Smooth muscle cell (in vitro differentiated cells): ENCODE data around the gene MST1. TPM values are rescaled to one million over a fixed set of nuclear protein-coding genes. Genes with fewer than 3 reads are reported as not detected.

ENCODE experiments used
- DNase-seq: peaks from one replicate; lab custom pipeline; 2025; ENCODE audit not compliant: unreplicated experiment; lab: John Stamatoyannopoulos, UW
- H2AFZ ChIP-seq: fragments of 200-600 bp; sonication (generic); 2 replicates; pipeline ENCODE4 v1.6.0; 2016; ENCODE audit warnings: antibody characterized with exemption, low read depth, mild to moderate bottlenecking
- H3F3A ChIP-seq: fragments of 200-600 bp; sonication (generic); 2 replicates; pipeline ENCODE4 v1.6.0; 2017; ENCODE audit warnings: antibody characterized with exemption, low read depth
- H3K27ac ChIP-seq: fragments of 200-600 bp; sonication (generic); 2 replicates; pipeline ENCODE4 v1.5.1; 2016; ENCODE audit warnings: low read depth, mild to moderate bottlenecking
- H3K27me3 ChIP-seq: fragments of 200-600 bp; sonication (generic); 2 replicates; pipeline ENCODE4 v1.6.1; 2016; ENCODE audit warnings: low read depth, mild to moderate bottlenecking
- H3K36me3 ChIP-seq: fragments of 200-600 bp; sonication (generic); 2 replicates; pipeline ENCODE4 v1.5.1; 2016; ENCODE audit warnings: low read depth
- H3K4me1 ChIP-seq: fragments of 200-600 bp; sonication (generic); 2 replicates; pipeline ENCODE4 v1.5.1; 2016; ENCODE audit warnings: low read depth
- H3K4me2 ChIP-seq: fragments of 200-600 bp; sonication (generic); 2 replicates; pipeline ENCODE4 v1.6.0; 2016; ENCODE audit warnings: mild to moderate bottlenecking
- H3K4me3 ChIP-seq: fragments of 200-600 bp; sonication (generic); 2 replicates; pipeline ENCODE4 v1.5.1; 2016; ENCODE audit warnings: mild to moderate bottlenecking
- H3K79me2 ChIP-seq: fragments of 200-600 bp; sonication (generic); 2 replicates; pipeline ENCODE4 v1.6.0; 2016; ENCODE audit warnings: low read depth, mild to moderate bottlenecking
- H3K9ac ChIP-seq: fragments of 200-600 bp; sonication (generic); 2 replicates; pipeline ENCODE4 v1.6.0; 2016; ENCODE audit warnings: low read depth
- H3K9me3 ChIP-seq: fragments of 200-600 bp; sonication (generic); replicated peaks from 2 replicates; pipeline ENCODE4 v1.5.1; 2016; ENCODE audit warnings: low read depth
- H4K20me1 ChIP-seq: fragments of 200-600 bp; sonication (generic); 2 replicates; pipeline ENCODE4 v1.6.0; 2016; ENCODE audit warnings: low read depth
- CTCF ChIP-seq: fragments of 200-600 bp; sonication (generic); IDR thresholded peaks from 2 replicates; pipeline ENCODE4 v1.5.1; 2017; ENCODE audit warnings: borderline replicate concordance, mild to moderate bottlenecking, antibody characterized with exemption; ENCODE audit not compliant: insufficient read depth, poor library complexity, severe bottlenecking
- WGBS: methylation state at CpG from one replicate; pipeline ENCODE4 v1.1.7; 2016; ENCODE audit warnings: low lambda C conversion rate; 5-methylcytosine and 5-hydroxymethylcytosine counted together
- polyA plus RNA-seq: library from polyadenylated mRNA; unstranded; fragments of >200 nt; fragmentation: Nextera tagmentation; extraction: Ambion mirVana; gene quantifications from 2 replicates; pipeline ENCODE4 v1.2.1, GENCODE V29; 2016
- total RNA-seq: library from RNA; depleted of rRNA; stranded (reverse); fragments of >200 nt; gene quantifications from 2 replicates; pipeline ENCODE4 v1.2.3, GENCODE V29; 2014

The MST1 gene
- total and polyA plus RNA-seq, 2 experiments from 2014 or later = 18.7 to 22.9 TPM

GRCh38 chr3:49648354-49649019, 40.8 kb downstream of the MST1 start:
- Histone ChIP-seq H3K9ac (no peak overlapping the region), H3K27ac (no peak overlapping the region), H3K36me3 (no peaks in the 10 kb centered on the region), H3K4me3 (no peak overlapping the region), H3K9me3 (no peaks in the 10 kb centered on the region), H3K27me3 (no peaks in the 10 kb centered on the region), H4K20me1 (no peaks in the 10 kb centered on the region), H2AFZ (no peak overlapping the region), H3K4me2 (no peak overlapping the region), H3F3A (no peaks in the 10 kb centered on the region), H3K4me1 (no peaks in the 10 kb centered on the region), H3K79me2 (no peaks in the 10 kb centered on the region)
- no peak for TF ChIP-seq CTCF
- WGBS = 83% methylated on average over 3 of the region's 3 CpGs
- DNase-seq = no peak

- TF ChIP-seq CTCF = no peak
- H3K9me3 ChIP-seq = no peaks in the 10 kb centered on the region
- H3K9ac ChIP-seq = no peak overlapping the region
- no peaks in the 10 kb centered on the region for H4K20me1 ChIP-seq
- H3K27ac ChIP-seq = no peak overlapping the region
- 73% methylated on average over 2 of the region's 2 CpGs for WGBS
- no peak overlapping the region for H3K4me2 ChIP-seq
- DNase-seq = no peak
- H2AFZ ChIP-seq = no peak overlapping the region
- H3K79me2 ChIP-seq = no peaks in the 10 kb centered on the region
- H3K4me3 ChIP-seq = no peak overlapping the region
- H3F3A ChIP-seq = no peaks in the 10 kb centered on the region
- H3K27me3 ChIP-seq = no peaks in the 10 kb centered on the region
- H3K4me1 ChIP-seq = no peaks in the 10 kb centered on the region
- no peaks in the 10 kb centered on the region for H3K36me3 ChIP-seq
Observed at GRCh38 chr3:49647741-49648140, 41.5 kb downstream of the MST1 start.

GRCh38 chr3:49646236-49646635, 43.0 kb downstream of the MST1 start:
- Histone ChIP-seq H3K79me2 (no peaks in the 10 kb centered on the region), H3K27ac (no peak overlapping the region), H3K27me3 (no peaks in the 10 kb centered on the region), H3K4me2 (no peak overlapping the region), H3K9me3 (no peaks in the 10 kb centered on the region), H3F3A (no peaks in the 10 kb centered on the region), H3K9ac (no peak overlapping the region), H3K4me1 (no peaks in the 10 kb centered on the region), H4K20me1 (no peaks in the 10 kb centered on the region), H3K36me3 (no peaks in the 10 kb centered on the region), H2AFZ (no peak overlapping the region), H3K4me3 (no peak overlapping the region)
- 95% methylated on average over 3 of the region's 3 CpGs for whole genome bisulfite sequencing
- no peak for DNase-seq
- TF ChIP-seq CTCF = no peak

- no peaks in the 10 kb centered on the region for H3F3A ChIP-seq
- no peaks in the 10 kb centered on the region for H3K9me3 ChIP-seq
- no peak overlapping the region for H3K27ac ChIP-seq
- no peaks in the 10 kb centered on the region for H3K79me2 ChIP-seq
- no peak for DNase-seq
- H3K4me2 ChIP-seq = no peak overlapping the region
- H4K20me1 ChIP-seq = no peaks in the 10 kb centered on the region
- H2AFZ ChIP-seq = no peak overlapping the region
- H3K27me3 ChIP-seq = no peaks in the 10 kb centered on the region
- 92% methylated on average over 8 of the region's 8 CpGs for WGBS
- H3K4me3 ChIP-seq = no peak overlapping the region
- no peak overlapping the region for H3K9ac ChIP-seq
- H3K4me1 ChIP-seq = no peaks in the 10 kb centered on the region
- no peaks in the 10 kb centered on the region for H3K36me3 ChIP-seq
- no peak for TF ChIP-seq CTCF
Observed at GRCh38 chr3:49644684-49645083, 44.6 kb downstream of the MST1 start.
